22Rv1 (cell line): ENCODE measurements around the gene XCL1.

ENCODE experiments used
- ZFX ChIP-seq: fragments of 450-650 bp; IDR thresholded peaks from 2 replicates; pipeline ENCODE4 v1.6.1; 2017; ENCODE audit warnings: antibody characterized with exemption, borderline replicate concordance
- TF ChIP-seq, protein P1 (sequence below): fragments of 450-650 bp; IDR thresholded peaks from 2 replicates; pipeline ENCODE4 v1.5.1; 2017; ENCODE audit warnings: mild to moderate bottlenecking

DNA sequence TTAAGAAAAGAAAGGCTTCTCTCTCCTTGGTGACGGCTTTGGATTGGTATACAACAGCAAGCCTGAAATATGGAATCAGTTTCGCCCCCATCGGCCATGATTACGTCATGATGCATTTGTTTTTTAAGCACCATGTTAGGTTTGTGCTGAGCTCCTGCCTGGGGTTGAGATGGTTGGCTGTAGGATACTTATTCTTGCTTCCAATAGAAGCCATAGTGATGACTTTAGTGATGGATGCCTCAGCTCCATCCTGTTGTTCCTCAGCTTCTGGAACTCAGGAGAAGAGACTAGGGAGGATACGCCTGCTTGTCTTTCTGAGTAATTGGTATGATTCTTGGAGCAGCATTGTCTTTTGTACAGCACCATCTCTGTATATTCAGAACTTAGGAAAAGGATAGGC lies 14.7 kb downstream of the XCL1 start:
- TF ChIP-seq, protein P1, sequence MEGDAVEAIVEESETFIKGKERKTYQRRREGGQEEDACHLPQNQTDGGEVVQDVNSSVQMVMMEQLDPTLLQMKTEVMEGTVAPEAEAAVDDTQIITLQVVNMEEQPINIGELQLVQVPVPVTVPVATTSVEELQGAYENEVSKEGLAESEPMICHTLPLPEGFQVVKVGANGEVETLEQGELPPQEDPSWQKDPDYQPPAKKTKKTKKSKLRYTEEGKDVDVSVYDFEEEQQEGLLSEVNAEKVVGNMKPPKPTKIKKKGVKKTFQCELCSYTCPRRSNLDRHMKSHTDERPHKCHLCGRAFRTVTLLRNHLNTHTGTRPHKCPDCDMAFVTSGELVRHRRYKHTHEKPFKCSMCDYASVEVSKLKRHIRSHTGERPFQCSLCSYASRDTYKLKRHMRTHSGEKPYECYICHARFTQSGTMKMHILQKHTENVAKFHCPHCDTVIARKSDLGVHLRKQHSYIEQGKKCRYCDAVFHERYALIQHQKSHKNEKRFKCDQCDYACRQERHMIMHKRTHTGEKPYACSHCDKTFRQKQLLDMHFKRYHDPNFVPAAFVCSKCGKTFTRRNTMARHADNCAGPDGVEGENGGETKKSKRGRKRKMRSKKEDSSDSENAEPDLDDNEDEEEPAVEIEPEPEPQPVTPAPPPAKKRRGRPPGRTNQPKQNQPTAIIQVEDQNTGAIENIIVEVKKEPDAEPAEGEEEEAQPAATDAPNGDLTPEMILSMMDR, result no peak
- no peak for TF ChIP-seq ZFX
